ENCODE results near the gene RIMS4.

The RIMS4 gene

DNA sequence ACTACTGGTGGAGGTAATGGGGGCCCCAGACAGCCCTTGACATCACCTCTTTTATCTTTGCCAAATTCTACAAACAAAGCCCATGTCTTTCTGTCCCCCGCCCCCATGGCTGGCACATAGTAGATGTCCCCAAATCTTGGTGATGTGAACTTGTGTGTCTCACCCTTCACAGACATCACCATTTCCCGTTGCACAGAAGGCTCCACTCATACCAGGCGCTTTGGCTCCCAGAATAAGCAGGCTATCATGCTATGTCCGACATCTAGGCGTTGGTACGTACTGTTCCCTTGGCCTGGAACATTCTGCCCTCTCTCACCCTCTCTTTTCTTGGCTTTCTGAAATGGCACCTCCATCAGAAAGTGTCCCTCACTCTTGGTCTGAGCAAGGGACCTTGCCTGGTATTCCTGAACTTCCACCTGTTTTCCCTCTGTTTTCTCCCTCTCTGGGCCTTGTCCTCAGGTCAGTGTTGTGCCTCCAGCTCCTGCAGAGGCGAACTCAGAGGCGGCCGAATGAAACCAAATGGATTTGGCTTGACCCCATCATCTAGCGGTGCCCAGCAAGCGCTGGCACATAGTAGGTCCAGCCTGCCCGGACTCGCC is 96.1 kb downstream of the RIMS4 start:
- no peak for TF ChIP-seq CTCF (IDR thresholded peaks at IDR 0.05; ENCODE audit: control extremely low read depth, extremely low read depth, low read depth, missing control alignments)
- ChIA-PET CTCF (no interaction called here), POLR2A (no interaction called here)
- DNase-seq (ENCODE audit: extremely low spot score) = no peak

- ChIA-PET CTCF (interaction anchor here (2.0 kb wide), 1 partner anchor 36 kb away, joined by 6 read pairs; no protein-coding TSS in a partner anchor), POLR2A (no interaction called here)
- no peak for DNase-seq (ENCODE audit: extremely low spot score)
- TF ChIP-seq CTCF (IDR thresholded peaks at IDR 0.05; ENCODE audit: control extremely low read depth, extremely low read depth, low read depth, missing control alignments) = no peak
Observed at GRCh38 chr20:44711237-44711636, 99.1 kb downstream of the RIMS4 start.

DNA sequence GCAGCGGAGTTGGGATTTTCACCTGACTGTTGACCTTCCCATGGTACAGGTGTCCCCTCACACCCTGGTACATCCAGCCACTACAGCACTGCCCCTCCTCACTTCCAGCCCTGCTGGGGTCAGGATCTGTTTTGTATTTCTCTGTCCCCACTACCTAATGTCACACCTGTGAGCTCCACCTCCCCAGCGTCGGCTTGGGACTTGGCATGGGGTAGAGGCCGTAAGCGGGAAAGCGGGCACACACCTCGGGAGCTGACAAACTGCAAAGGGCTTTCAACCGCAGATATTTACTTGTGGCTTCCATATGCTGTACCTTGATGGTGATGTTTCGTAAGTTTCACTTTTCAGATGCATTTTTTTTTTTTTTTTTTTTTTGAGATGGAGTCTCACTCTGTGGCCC is 100.5 kb downstream of the RIMS4 start:
- no peak for DNase-seq (ENCODE audit: extremely low spot score)
- POLR2A ChIA-PET = no interaction called here
- CTCF ChIA-PET = interaction anchor here (2.0 kb wide), 1 partner anchor 38 kb away, joined by 6 read pairs; no protein-coding TSS in a partner anchor
- TF ChIP-seq CTCF (IDR thresholded peaks at IDR 0.05; ENCODE audit: control extremely low read depth, extremely low read depth, low read depth, missing control alignments) = no peak

GRCh38 chr20:44709380-44709779 is 101.0 kb downstream of the RIMS4 start:
- POLR2A ChIA-PET = no interaction called here
- DNase-seq (ENCODE audit: extremely low spot score) = no peak
- CTCF ChIA-PET = interaction anchor here (2.0 kb wide), 1 partner anchor 38 kb away, joined by 6 read pairs; no protein-coding TSS in a partner anchor
- no peak for TF ChIP-seq CTCF (IDR thresholded peaks at IDR 0.05; ENCODE audit: control extremely low read depth, extremely low read depth, low read depth, missing control alignments)

- ChIA-PET CTCF (interaction anchor here (0.7 to 2.3 kb wide), 4 partner anchors 8 to 26 kb away, joined by 3 to 15 read pairs (median 4); partner anchors contain the start of gene CCN5), POLR2A (no interaction called here)
- no peak for DNase-seq (ENCODE audit: extremely low spot score)
- TF ChIP-seq CTCF (IDR thresholded peaks at IDR 0.05; ENCODE audit: control extremely low read depth, extremely low read depth, low read depth, missing control alignments) = no peak
Observed at GRCh38 chr20:44707018-44707579, 103.2 kb downstream of the RIMS4 start.

- no peak for DNase-seq (ENCODE audit: extremely low spot score)
- no peak for TF ChIP-seq CTCF (IDR thresholded peaks at IDR 0.05; ENCODE audit: control extremely low read depth, extremely low read depth, low read depth, missing control alignments)
- ChIA-PET CTCF (interaction anchor here (0.7 to 2.3 kb wide), 7 partner anchors 9 to 27 kb away, joined by 3 to 15 read pairs (median 3); partner anchors contain the start of gene CCN5), POLR2A (no interaction called here)
Observed at GRCh38 chr20:44706301-44707017, 103.9 kb downstream of the RIMS4 start.

Data from GM10248 (cell line).